Neural progenitor cell (in vitro differentiated cells): ENCODE results near the gene FAM78B. TPM values are rescaled to one million over a fixed set of nuclear protein-coding genes. Genes with fewer than 3 reads are reported as not detected.

Experiments used
- DNase-seq: peaks from one replicate; pipeline ENCODE4 v3.0.0-alpha.2; 2016; ENCODE audit warnings: low spot score
- H2AFZ ChIP-seq: fragments of 200-600 bp; sonication (generic); replicated peaks from 2 replicates; pipeline ENCODE4 v1.6.1; 2016; ENCODE audit warnings: antibody characterized with exemption
- H3F3A ChIP-seq: fragments of 200-600 bp; sonication (generic); 2 replicates; pipeline ENCODE4 v1.6.1; 2016; ENCODE audit warnings: antibody characterized with exemption, low read depth
- H3K27ac ChIP-seq: fragments of 200-600 bp; sonication (generic); 2 replicates; pipeline ENCODE4 v1.5.1; 2016; ENCODE audit warnings: mild to moderate bottlenecking
- H3K27me3 ChIP-seq: fragments of 200-600 bp; sonication (generic); 2 replicates; pipeline ENCODE4 v1.6.1; 2016; ENCODE audit warnings: mild to moderate bottlenecking, moderate library complexity
- H3K36me3 ChIP-seq: fragments of 200-600 bp; sonication (generic); 2 replicates; pipeline ENCODE4 v1.5.1; 2016
- H3K4me1 ChIP-seq: fragments of 200-600 bp; sonication (generic); 2 replicates; pipeline ENCODE4 v1.6.1; 2016; ENCODE audit warnings: mixed run types
- H3K4me2 ChIP-seq: fragments of 200-600 bp; sonication (generic); 2 replicates; pipeline ENCODE4 v1.6.1; 2016
- H3K4me3 ChIP-seq: fragments of 200-600 bp; sonication (generic); 2 replicates; pipeline ENCODE4 v1.5.1; 2016
- H3K79me2 ChIP-seq: fragments of 200-600 bp; sonication (generic); 2 replicates; pipeline ENCODE4 v1.6.1; 2016; ENCODE audit warnings: low read depth
- H3K9ac ChIP-seq: fragments of 200-600 bp; sonication (generic); 2 replicates; pipeline ENCODE4 v1.6.1; 2016
- H3K9me3 ChIP-seq: fragments of 200-600 bp; sonication (generic); 2 replicates; pipeline ENCODE4 v1.5.1; 2016; ENCODE audit warnings: low read depth
- H4K20me1 ChIP-seq: fragments of 200-600 bp; sonication (generic); 2 replicates; pipeline ENCODE4 v1.6.1; 2016; ENCODE audit warnings: low read depth
- H3K27ac Mint-ChIP-seq: 3 replicates; pipeline ENCODE4 v1.8.0; 2021; ENCODE audit warnings: mixed read lengths
- H3K27me3 Mint-ChIP-seq: 2 replicates; pipeline ENCODE4 v1.8.0; 2022; ENCODE audit warnings: low read depth, mild to moderate bottlenecking, inconsistent platforms, moderate library complexity, mixed read lengths; ENCODE audit not compliant: insufficient read depth
- H3K36me3 Mint-ChIP-seq: 3 replicates; pipeline ENCODE4 v1.8.0; 2021; ENCODE audit warnings: mixed read lengths
- H3K4me1 Mint-ChIP-seq: 3 replicates; pipeline ENCODE4 v1.8.0; 2021; ENCODE audit warnings: mixed read lengths
- H3K4me3 Mint-ChIP-seq: 3 replicates; pipeline ENCODE4 v1.8.0; 2021; ENCODE audit warnings: mild to moderate bottlenecking, moderate library complexity, mixed read lengths
- H3K9me3 Mint-ChIP-seq: 3 replicates; pipeline ENCODE4 v1.8.0; 2020; ENCODE audit warnings: mixed read lengths
- CTCF ChIP-seq: fragments of 200-600 bp; sonication (generic); IDR thresholded peaks from 2 replicates; pipeline ENCODE4 v1.5.1; 2017; ENCODE audit warnings: antibody characterized with exemption, mild to moderate bottlenecking
- EZH2 ChIP-seq: fragments of 200-600 bp; sonication (generic); IDR thresholded peaks from 2 replicates; pipeline ENCODE4 v1.6.1; 2017; ENCODE audit warnings: antibody characterized with exemption, mild to moderate bottlenecking, moderate library complexity
- EZH2phosphoT487 ChIP-seq: fragments of 200-600 bp; sonication (generic); IDR thresholded peaks from 2 replicates; pipeline ENCODE4 v1.6.1; 2017; ENCODE audit warnings: antibody characterized with exemption
- microRNA counts: library from miRNA; unstranded; fragments of <30 nt; microRNA quantifications from one replicate; lab custom pipeline; 2016
- microRNA-seq: library from miRNA; unstranded; fragments of <30 nt; microRNA quantifications from one replicate; pipeline ENCODE4, GENCODE V29; 2016
- small RNA-seq: library from RNA; depleted of rRNA; stranded (forward); fragments of <200 nt; gene quantifications from one replicate; pipeline ENCODE3, GENCODE V24; 2015
- total RNA-seq: library from RNA; depleted of rRNA; stranded (reverse); fragments of >200 nt; gene quantifications from 2 replicates; pipeline ENCODE4 v1.2.3, GENCODE V29; 2015; ENCODE audit warnings: low replicate concordance

FAM78B gene
- total RNA-seq, 1 donor from 2014 or later: not detected

GRCh38 chr1:166026555-166026954, 140.2 kb downstream of the FAM78B start:
- Histone ChIP-seq H3F3A (no peaks in the 10 kb centered on the region), H3K9me3 (no peaks in the 10 kb centered on the region), H3K79me2 (no peaks in the 10 kb centered on the region), H3K27me3 (peaks cover 14% of the 10 kb centered on the region), H3K4me1 (no peaks in the 10 kb centered on the region), H3K4me3 (no peak overlapping the region), H3K27ac (no peak overlapping the region), H4K20me1 (no peaks in the 10 kb centered on the region), H3K4me2 (no peak overlapping the region), H3K36me3 (no peaks in the 10 kb centered on the region), H2AFZ (no peak overlapping the region), H3K9ac (no peak overlapping the region)
- Mint-ChIP-seq H3K36me3 (no peaks in the 10 kb centered on the region), H3K9me3 (no peaks in the 10 kb centered on the region), H3K4me3 (no peak overlapping the region), H3K27me3 (peaks cover 7% of the 10 kb centered on the region), H3K4me1 (no peaks in the 10 kb centered on the region), H3K27ac (no peak overlapping the region)
- TF ChIP-seq EZH2 (no peak), EZH2phosphoT487 (no peak), CTCF (no peak)
- DNase-seq: no peak

GRCh38 chr1:166026143-166026542, 140.7 kb downstream of the FAM78B start:
- H3K9me3 Mint-ChIP-seq: no peaks in the 10 kb centered on the region
- H3K4me2 ChIP-seq: no peak overlapping the region
- H3K4me1 Mint-ChIP-seq: no peaks in the 10 kb centered on the region
- no peaks in the 10 kb centered on the region for H3K4me1 ChIP-seq
- peaks cover 7% of the 10 kb centered on the region for H3K27me3 Mint-ChIP-seq
- H3K27ac ChIP-seq: no peak overlapping the region
- H3K36me3 Mint-ChIP-seq: no peaks in the 10 kb centered on the region
- H3F3A ChIP-seq: no peaks in the 10 kb centered on the region
- H3K9ac ChIP-seq: no peak overlapping the region
- DNase-seq: no peak
- H3K4me3 ChIP-seq: no peak overlapping the region
- no peaks in the 10 kb centered on the region for H4K20me1 ChIP-seq
- H3K27me3 ChIP-seq: peaks cover 14% of the 10 kb centered on the region
- TF ChIP-seq EZH2 (no peak), CTCF (no peak), EZH2phosphoT487 (no peak)
- H3K4me3 Mint-ChIP-seq: no peak overlapping the region
- H3K36me3 ChIP-seq: no peaks in the 10 kb centered on the region
- H3K9me3 ChIP-seq: no peaks in the 10 kb centered on the region
- H3K27ac Mint-ChIP-seq: no peak overlapping the region
- H3K79me2 ChIP-seq: no peaks in the 10 kb centered on the region
- no peak overlapping the region for H2AFZ ChIP-seq

- Mint-ChIP-seq H3K27ac (no peak overlapping the region), H3K36me3 (no peaks in the 10 kb centered on the region), H3K4me3 (no peak overlapping the region), H3K9me3 (no peaks in the 10 kb centered on the region), H3K4me1 (no peaks in the 10 kb centered on the region), H3K27me3 (peaks cover 4% of the 10 kb centered on the region)
- TF ChIP-seq EZH2phosphoT487: no peak
- TF ChIP-seq CTCF: no peak
- TF ChIP-seq EZH2: no peak
- no peaks in the 10 kb centered on the region for H3K9me3 ChIP-seq
- no peak overlapping the region for H2AFZ ChIP-seq
- no peaks in the 10 kb centered on the region for H4K20me1 ChIP-seq
- no peak overlapping the region for H3K4me2 ChIP-seq
- no peaks in the 10 kb centered on the region for H3F3A ChIP-seq
- no peaks in the 10 kb centered on the region for H3K79me2 ChIP-seq
- no peak overlapping the region for H3K9ac ChIP-seq
- no peak overlapping the region for H3K4me3 ChIP-seq
- peaks cover 27% of the 10 kb centered on the region for H3K27me3 ChIP-seq
- H3K27ac ChIP-seq: no peak overlapping the region
- H3K4me1 ChIP-seq: peaks cover 4% of the 10 kb centered on the region
- H3K36me3 ChIP-seq: no peaks in the 10 kb centered on the region
- DNase-seq: no peak
These were observed 146.6 kb downstream of the FAM78B start for GRCh38 chr1:166020210-166020609.

MicroRNAs within 50 kb of the gene (microRNA counts, 767-probe panel; counts per million panel counts)
- 460 counts per million, percentile 90 among the panel's probes with 10 or more counts for microRNA hsa-miR-921 (lab: Ali Mortazavi, UCI)

Small RNAs within 50 kb of the gene (microRNA-seq; reads per million reads assigned to microRNA genes)
- not detected for gene MIR921

Small RNAs within 50 kb of the gene (small RNA-seq; reads per million reads assigned to genes)
- gene MIR921 (not detected), gene RNA5SP64 (not detected)
